Measurements from ENCODE around the gene PALLD.

Gene PALLD

GRCh38 chr4:168740691-168741090 lies 243.8 kb downstream of the PALLD start:
- no peak for DNase-seq

- peak; percentile 40 for DNase-seq
These were observed 244.7 kb downstream of the PALLD start for GRCh38 chr4:168741281-168742173.

- no peak for DNase-seq
These were observed 246.3 kb downstream of the PALLD start for GRCh38 chr4:168743131-168743530.

GRCh38 chr4:168743601-168744000 lies 246.7 kb downstream of the PALLD start:
- DNase-seq = no peak

GRCh38 chr4:168744021-168744420 lies 247.2 kb downstream of the PALLD start:
- no peak for DNase-seq

- no peak for DNase-seq
These were observed 252.0 kb downstream of the PALLD start for GRCh38 chr4:168748807-168749206.

- no peak for DNase-seq
These were observed 254.7 kb downstream of the PALLD start for GRCh38 chr4:168751263-168752225.

- DNase-seq = no peak
These were observed 259.0 kb downstream of the PALLD start for GRCh38 chr4:168755598-168756477.

GRCh38 chr4:168757500-168757899 lies 260.6 kb downstream of the PALLD start:
- DNase-seq = no peak

GRCh38 chr4:168758351-168758876 lies 261.6 kb downstream of the PALLD start:
- no peak for DNase-seq

- DNase-seq = no peak
These were observed 262.5 kb downstream of the PALLD start for GRCh38 chr4:168759321-168759720.

- no peak for DNase-seq
These were observed 263.2 kb downstream of the PALLD start for GRCh38 chr4:168759959-168760527.

GRCh38 chr4:168761066-168761465 lies 264.2 kb downstream of the PALLD start:
- DNase-seq = no peak

- DNase-seq = no peak
These were observed 268.5 kb downstream of the PALLD start for GRCh38 chr4:168765322-168765721.

- DNase-seq = no peak
These were observed 268.9 kb downstream of the PALLD start for GRCh38 chr4:168765726-168766125.

GRCh38 chr4:168766604-168767316 lies 269.9 kb downstream of the PALLD start:
- no peak for DNase-seq

GRCh38 chr4:168769416-168769815 lies 272.6 kb downstream of the PALLD start:
- DNase-seq = no peak

- no peak for DNase-seq
These were observed 273.0 kb downstream of the PALLD start for GRCh38 chr4:168769837-168770236.

GRCh38 chr4:168771251-168771650 lies 274.4 kb downstream of the PALLD start:
- DNase-seq = no peak

- no peak for DNase-seq
These were observed 276.7 kb downstream of the PALLD start for GRCh38 chr4:168773388-168774195.
